HG03432 (cell line): Measurements from ENCODE around the gene SLC6A5.

Experiments used
- ATAC-seq: cut with Tn5 transposase; IDR thresholded peaks from one replicate; pipeline ENCODE4 v1.9.1; 2021; ENCODE audit warnings: mild to moderate bottlenecking, moderate library complexity; ENCODE audit not compliant: unreplicated experiment

Gene SLC6A5

GRCh38 chr11:20596205-20597153, 2.9 kb upstream of the SLC6A5 start:
- no peak for ATAC-seq

GRCh38 chr11:20597154-20597679, 2.2 kb upstream of the SLC6A5 start:
- no peak for ATAC-seq

- no peak for ATAC-seq
Observed at GRCh38 chr11:20597680-20598484, 1.5 kb upstream of the SLC6A5 start.

- ATAC-seq = no peak
Observed at GRCh38 chr11:20598492-20598891, 916 bp upstream of the SLC6A5 start.

GRCh38 chr11:20600020-20600346, 575 bp downstream of the SLC6A5 start:
- no peak for ATAC-seq

GRCh38 chr11:20600551-20600950, 1.1 kb downstream of the SLC6A5 start:
- ATAC-seq = no peak

- ATAC-seq = no peak
Observed at GRCh38 chr11:20601221-20601914, 2.0 kb downstream of the SLC6A5 start.

GRCh38 chr11:20604295-20604803, 4.9 kb downstream of the SLC6A5 start:
- ATAC-seq = no peak

GRCh38 chr11:20604864-20605601, 5.6 kb downstream of the SLC6A5 start:
- ATAC-seq = no peak

- no peak for ATAC-seq
Observed at GRCh38 chr11:20605602-20606091, 6.2 kb downstream of the SLC6A5 start.

- no peak for ATAC-seq
Observed at GRCh38 chr11:20608934-20609333, 9.5 kb downstream of the SLC6A5 start.

- ATAC-seq = peak; percentile 99
Observed at GRCh38 chr11:20609727-20610707, 10.6 kb downstream of the SLC6A5 start.

GRCh38 chr11:20610825-20611224, 11.4 kb downstream of the SLC6A5 start:
- no peak for ATAC-seq

- ATAC-seq = no peak
Observed at GRCh38 chr11:20611445-20611844, 12.0 kb downstream of the SLC6A5 start.

- no peak for ATAC-seq
Observed at GRCh38 chr11:20611892-20612291, 12.5 kb downstream of the SLC6A5 start.

- ATAC-seq = no peak
Observed at GRCh38 chr11:20612416-20612815, 13.0 kb downstream of the SLC6A5 start.

- no peak for ATAC-seq
Observed at GRCh38 chr11:20616920-20617319, 17.5 kb downstream of the SLC6A5 start.

- no peak for ATAC-seq
Observed at GRCh38 chr11:20617346-20618005, 18.1 kb downstream of the SLC6A5 start.
